ENCODE results near the gene CKAP2L.

The CKAP2L gene, protein sequence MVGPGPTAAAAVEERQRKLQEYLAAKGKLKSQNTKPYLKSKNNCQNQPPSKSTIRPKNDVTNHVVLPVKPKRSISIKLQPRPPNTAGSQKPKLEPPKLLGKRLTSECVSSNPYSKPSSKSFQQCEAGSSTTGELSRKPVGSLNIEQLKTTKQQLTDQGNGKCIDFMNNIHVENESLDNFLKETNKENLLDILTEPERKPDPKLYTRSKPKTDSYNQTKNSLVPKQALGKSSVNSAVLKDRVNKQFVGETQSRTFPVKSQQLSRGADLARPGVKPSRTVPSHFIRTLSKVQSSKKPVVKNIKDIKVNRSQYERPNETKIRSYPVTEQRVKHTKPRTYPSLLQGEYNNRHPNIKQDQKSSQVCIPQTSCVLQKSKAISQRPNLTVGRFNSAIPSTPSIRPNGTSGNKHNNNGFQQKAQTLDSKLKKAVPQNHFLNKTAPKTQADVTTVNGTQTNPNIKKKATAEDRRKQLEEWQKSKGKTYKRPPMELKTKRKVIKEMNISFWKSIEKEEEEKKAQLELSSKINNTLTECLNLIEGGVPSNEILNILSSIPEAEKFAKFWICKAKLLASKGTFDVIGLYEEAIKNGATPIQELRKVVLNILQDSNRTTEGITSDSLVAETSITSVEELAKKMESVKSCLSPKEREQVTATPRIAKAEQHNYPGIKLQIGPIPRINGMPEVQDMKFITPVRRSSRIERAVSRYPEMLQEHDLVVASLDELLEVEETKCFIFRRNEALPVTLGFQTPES

DNA sequence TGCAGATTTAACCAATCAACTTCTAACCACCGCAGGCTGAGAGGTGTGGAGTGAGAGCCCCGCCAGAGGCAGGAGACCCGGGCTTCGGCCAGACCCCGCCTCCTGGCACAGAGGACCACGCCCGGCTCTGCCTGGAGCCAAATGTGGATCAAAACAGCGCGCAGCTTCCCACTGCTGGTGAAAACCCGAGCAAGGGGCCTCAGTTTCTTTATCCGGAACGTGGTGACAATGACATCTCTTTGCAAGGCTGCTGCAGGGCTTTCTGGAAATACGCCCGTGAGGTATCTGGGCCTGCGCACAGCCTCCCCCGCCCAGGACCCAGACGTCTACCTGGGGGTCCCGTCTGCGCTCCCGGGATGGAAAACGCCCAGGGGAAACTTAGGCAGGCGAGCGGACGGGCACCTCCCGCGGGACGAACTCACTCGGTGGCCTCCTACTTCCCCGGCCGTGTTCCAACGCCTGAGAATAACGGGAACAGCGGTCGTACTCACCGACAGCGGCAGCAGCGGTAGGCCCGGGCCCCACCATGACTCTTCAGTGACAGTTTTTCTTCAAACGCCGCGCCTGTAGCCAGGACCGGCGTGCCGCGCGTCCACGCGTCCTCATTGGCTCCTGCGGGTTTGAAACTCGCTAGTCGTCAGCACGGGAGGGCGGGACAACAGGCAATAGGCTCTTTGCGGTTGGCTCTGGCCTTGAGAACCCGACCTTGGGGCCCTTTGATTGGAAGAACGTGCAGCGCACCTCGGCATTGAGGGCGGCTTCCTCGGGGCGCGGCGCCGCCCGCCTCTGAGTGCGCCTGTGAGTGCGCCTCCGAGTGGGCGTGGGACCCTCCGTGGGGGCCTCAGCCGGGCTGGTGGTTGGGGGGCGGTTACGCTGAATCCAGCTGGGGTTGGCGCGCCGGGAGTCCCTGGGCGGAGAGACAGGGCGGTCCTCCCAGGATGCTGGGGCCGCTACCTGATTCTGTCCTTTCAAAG is at the start of gene CKAP2L:
Gene CKAP2L, minus strand, starts transcription at position 539 of the 974 bp plus-strand sequence. Its CDS starts 11 bp downstream, at position 528.
- peak; percentile 91 for DNase-seq (ENCODE audit: low read depth in 2 of 2, low spot score in 1 of 2)

GRCh38 chr2:112813280-112813966 is 49.0 kb upstream of the CKAP2L start:
- DNase-seq (ENCODE audit: low read depth in 2 of 2, low spot score in 1 of 2), result no peak

DNA sequence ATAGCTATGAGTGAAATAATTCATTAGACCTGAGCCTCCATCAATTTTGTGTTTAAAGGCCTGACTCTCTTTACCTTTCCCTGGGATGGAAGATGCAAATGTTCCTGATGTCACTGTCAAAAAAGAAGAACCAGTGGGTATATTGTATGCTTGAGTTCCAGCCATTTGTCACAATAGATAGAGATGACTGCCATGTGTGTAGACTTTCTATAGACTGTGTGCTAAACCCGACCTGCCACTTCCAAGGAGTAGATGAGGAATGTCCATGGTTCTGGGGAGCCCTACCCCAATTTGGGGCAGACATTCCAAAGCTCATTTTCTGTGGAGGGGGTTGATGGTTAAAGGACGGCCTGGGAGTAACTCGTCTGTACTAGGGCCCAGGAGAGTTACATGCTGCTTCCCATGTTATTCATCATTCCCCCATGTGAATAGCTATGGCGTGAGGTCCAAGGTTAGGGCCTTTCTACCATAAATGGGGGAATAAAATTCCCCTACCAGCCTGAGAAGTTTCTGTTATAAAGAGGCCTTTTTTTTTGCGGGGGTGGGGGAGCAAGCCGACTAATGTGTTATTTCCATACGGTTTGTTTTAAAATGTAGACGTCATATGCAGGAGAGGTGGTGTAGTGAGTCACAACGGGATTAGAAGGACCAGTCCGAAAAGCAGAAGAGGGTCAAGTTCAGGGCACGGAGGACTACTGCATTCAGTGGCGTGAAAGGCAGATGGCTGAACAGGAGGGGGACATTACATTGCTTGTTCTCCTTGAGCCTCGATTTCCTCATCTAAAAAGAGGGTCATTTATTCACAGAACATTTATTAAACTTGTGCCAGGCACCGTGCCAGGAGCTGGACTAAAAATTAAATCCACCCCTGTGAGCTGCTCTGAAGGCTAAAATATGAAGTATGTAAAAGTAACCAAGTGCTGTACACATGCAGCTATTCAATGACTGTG is 48.2 kb upstream of the CKAP2L start:
- DNase-seq (ENCODE audit: low read depth in 2 of 2, low spot score in 1 of 2), result no peak

GRCh38 chr2:112811841-112812306 is 47.5 kb upstream of the CKAP2L start:
- no peak for DNase-seq (ENCODE audit: low read depth in 2 of 2, low spot score in 1 of 2)

DNA sequence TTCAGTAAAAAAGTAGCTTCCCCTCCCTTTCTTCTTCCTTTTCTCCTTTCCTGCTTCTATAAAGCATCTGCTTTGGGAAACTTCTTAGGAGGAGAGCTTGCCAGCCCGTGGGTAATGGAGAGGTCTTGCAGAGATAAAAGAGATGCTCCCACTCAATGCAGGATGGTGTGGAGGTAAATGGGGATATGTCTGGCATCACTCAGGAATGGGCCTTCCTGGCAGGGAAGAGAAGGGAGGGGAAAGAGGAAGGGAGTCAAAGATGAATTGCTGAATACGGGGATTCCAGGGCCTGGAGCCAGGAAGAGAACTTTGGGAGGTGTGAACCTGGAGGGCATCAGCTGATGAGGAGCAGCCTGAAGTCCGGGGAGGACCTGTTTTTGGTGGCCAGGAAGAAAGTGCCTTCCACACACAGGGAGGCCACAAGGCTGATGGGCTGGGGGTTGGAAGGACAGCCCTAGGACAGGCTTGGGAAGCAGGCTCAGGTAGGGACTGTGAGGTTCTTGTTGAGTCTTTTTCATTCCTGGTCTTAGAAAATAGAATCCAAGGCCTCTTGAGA is 46.9 kb upstream of the CKAP2L start:
- DNase-seq (ENCODE audit: low read depth in 2 of 2, low spot score in 1 of 2), result no peak

DNA sequence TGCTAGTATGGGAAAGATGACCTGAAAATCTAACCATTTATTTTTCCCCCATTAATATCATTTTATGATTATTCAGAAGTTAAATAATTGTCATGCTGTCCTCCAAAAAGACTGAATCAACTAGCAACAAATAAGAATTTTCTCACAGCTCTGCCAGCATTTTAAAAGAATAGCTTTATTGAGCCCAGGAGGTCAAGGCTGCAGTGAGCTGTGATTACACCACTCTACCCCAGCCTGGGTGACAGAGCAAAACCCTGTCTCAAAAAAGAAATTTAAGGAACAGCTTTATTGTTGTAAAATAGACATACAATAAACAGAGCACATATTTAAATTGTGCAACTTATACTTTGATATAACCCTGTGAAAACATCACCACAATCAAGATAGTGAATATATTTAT is 44.7 kb upstream of the CKAP2L start:
- no peak for DNase-seq (ENCODE audit: low read depth in 2 of 2, low spot score in 1 of 2)

GRCh38 chr2:112807233-112807807 is 42.9 kb upstream of the CKAP2L start:
- no peak for DNase-seq (ENCODE audit: low read depth in 2 of 2, low spot score in 1 of 2)

- no peak for DNase-seq (ENCODE audit: low read depth in 2 of 2, low spot score in 1 of 2)
These were observed 41.1 kb upstream of the CKAP2L start for GRCh38 chr2:112805542-112805941.

DNA sequence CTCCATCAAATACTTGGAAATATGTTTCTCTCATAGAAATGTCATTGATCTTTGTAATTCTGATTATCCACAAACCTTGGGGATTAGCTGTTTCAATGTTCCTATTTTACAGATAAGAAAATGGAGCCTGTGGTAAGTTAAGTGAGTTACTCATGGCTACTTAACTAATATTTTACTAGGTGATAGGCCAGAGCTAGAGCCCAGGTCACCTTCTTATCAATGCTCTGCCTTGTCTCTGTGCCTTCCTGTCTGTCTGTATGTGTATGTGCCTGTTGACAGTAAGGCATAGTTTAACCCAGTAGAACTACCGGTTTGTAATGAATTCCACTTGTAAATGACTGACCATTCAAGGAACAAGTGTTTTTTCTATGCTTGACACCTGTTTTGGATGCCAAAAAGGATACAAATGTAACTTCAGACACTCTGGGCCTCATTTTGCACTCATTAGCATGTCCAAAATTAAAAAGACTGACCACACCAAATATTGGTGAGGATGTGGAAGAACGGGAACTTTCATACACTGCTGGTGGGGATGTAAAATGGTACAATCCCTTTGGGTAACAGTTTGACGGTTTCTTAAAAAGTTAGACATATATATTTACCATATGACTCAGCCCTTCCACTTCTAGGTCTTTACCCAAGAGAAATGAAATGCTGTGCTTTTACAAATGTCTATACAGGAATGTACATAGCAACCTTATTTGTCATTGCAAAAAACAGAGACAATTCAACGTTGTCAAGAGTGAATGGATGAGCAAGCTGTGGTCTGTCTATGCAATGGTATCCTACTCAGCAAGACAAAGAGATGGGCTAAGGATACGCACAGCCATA is 39.5 kb upstream of the CKAP2L start:
- no peak for DNase-seq (ENCODE audit: low read depth in 2 of 2, low spot score in 1 of 2)

GRCh38 chr2:112800881-112801583 is 36.6 kb upstream of the CKAP2L start:
- no peak for DNase-seq (ENCODE audit: low read depth in 2 of 2, low spot score in 1 of 2)

- no peak for DNase-seq (ENCODE audit: low read depth in 2 of 2, low spot score in 1 of 2)
These were observed 34.9 kb upstream of the CKAP2L start for GRCh38 chr2:112798979-112799975.

GRCh38 chr2:112796486-112796885 is 32.1 kb upstream of the CKAP2L start:
- DNase-seq (ENCODE audit: low read depth in 2 of 2, low spot score in 1 of 2), result no peak

DNA sequence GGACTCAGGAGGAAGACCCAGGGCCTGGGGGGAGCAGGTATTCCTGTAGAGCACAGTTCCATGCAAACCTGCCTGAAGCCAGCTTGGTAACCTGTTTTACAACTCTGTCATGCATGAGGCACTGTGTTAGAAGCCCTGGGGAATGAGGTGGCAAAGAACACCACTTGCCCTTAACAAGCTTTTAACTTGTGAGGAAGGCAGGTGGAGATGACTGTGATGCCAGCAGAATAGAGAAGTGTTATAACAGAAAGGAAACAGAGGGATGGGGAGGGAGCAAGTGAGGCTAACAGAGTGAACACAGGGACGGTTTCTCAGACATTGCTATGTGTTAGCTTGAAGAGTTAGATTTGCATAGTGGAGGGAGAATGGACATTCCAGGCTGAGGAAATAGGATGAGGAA is 31.4 kb upstream of the CKAP2L start:
- DNase-seq (ENCODE audit: low read depth in 2 of 2, low spot score in 1 of 2), result no peak

DNA sequence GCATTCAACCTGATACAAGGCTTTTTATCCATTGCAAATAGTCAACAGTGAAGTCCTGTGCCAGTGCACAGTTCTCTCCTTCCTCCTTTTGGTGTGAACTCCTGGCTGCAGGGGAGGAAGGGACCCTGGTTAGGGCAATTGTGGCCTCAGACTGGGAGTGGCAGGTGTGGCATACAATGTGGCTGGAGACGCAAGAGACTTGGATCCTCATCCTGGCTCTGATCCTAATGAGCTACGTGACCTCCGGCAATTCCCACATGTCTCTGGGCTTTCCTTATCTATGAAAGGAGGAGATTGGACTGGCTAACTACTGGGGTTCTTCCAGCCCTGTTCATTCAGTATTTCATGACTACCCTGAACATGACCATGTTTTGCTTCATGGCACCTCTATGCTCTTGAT is 30.4 kb upstream of the CKAP2L start:
- DNase-seq (ENCODE audit: low read depth in 2 of 2, low spot score in 1 of 2), result no peak

- no peak for DNase-seq (ENCODE audit: low read depth in 2 of 2, low spot score in 1 of 2)
These were observed 29.8 kb upstream of the CKAP2L start for GRCh38 chr2:112794131-112794733.
